HepG2 (cell line): ENCODE results near the gene MDP1. TPM values are rescaled to one million over a fixed set of nuclear protein-coding genes. Genes with fewer than 3 reads are reported as not detected.

Source experiments
- ASH2L ChIP-seq: fragments of 300-600, 200-600 bp; sonication (generic); IDR thresholded peaks from 2 replicates; pipeline ENCODE4 v1.7.0; 2017; ENCODE audit warnings: low read depth, mild to moderate bottlenecking, moderate library complexity, mixed read lengths, low read length; ENCODE audit not compliant: insufficient read length
- CREM ChIP-seq, 2 experiments: sonication (generic) in 1 of 2; formaldehyde crosslinking in 1 of 2; IDR thresholded peaks; 2 replicates each; pipeline versions ENCODE4 v1.4.0 to v1.6.1; 2016 to 2020; ENCODE audit warnings: antibody characterized with exemption in 1 of 2, mild to moderate bottlenecking in 1 of 2, missing genetic modification reagents in 1 of 2
- ERF ChIP-seq: IDR thresholded peaks from 2 replicates; pipeline ENCODE4 v1.6.1; 2018; ENCODE audit warnings: missing biosample characterization, missing genetic modification reagents
- HCFC1 ChIP-seq: fragments of 150-350 bp; IDR thresholded peaks from 2 replicates; pipeline ENCODE4 v1.6.1; 2014; ENCODE audit warnings: low read depth, low read length
- MBD4 ChIP-seq: IDR thresholded peaks from 2 replicates; pipeline ENCODE4 v1.6.1; 2012; ENCODE audit warnings: low read length, inconsistent platforms, borderline replicate concordance
- MIXL1 ChIP-seq: IDR thresholded peaks from 2 replicates; pipeline ENCODE4 v1.6.1; 2016
- NCOR1 ChIP-seq: fragments of 200-600 bp; sonication (generic); IDR thresholded peaks from 2 replicates; pipeline ENCODE4 v1.7.0; 2017; ENCODE audit warnings: antibody characterized with exemption, low read length, borderline replicate concordance
- NR1H2 ChIP-seq: sonication (generic); formaldehyde crosslinking; IDR thresholded peaks from 2 replicates; pipeline ENCODE4 v1.8.1; 2022; ENCODE audit warnings: low read depth, missing genetic modification reagents, borderline replicate concordance
- PCBP1 ChIP-seq: fragments of 200-400 bp; formaldehyde crosslinking; IDR thresholded peaks from 2 replicates; pipeline ENCODE4 v1.6.1; 2017; ENCODE audit warnings: mild to moderate bottlenecking, low read depth, low read length, borderline replicate concordance
- RBM22 ChIP-seq: fragments of 200-400 bp; formaldehyde crosslinking; optimal IDR thresholded peaks from 2 replicates; pipeline ENCODE3; 2017; ENCODE audit warnings: mild to moderate bottlenecking, low read length, moderate library complexity
- SNAPC2 ChIP-seq: sonication (generic); formaldehyde crosslinking; IDR thresholded peaks from 2 replicates; pipeline ENCODE4 v1.8.1; 2022; ENCODE audit warnings: mild to moderate bottlenecking, missing genetic modification reagents
- TAF15 ChIP-seq: fragments of 200-400 bp; formaldehyde crosslinking; IDR thresholded peaks from one replicate; pipeline ENCODE4 v1.6.1; 2018; ENCODE audit warnings: mild to moderate bottlenecking, low read depth, low read length; ENCODE audit not compliant: poor library complexity, severe bottlenecking
- ZFAT ChIP-seq: sonication (generic); formaldehyde crosslinking; conservative IDR thresholded peaks from 2 replicates; pipeline ENCODE4 v1.8.1; 2023; ENCODE audit warnings: missing genetic modification reagents, inconsistent platforms
- ZIK1 ChIP-seq: sonication (generic); formaldehyde crosslinking; IDR thresholded peaks from 2 replicates; pipeline ENCODE4 v1.5.0; 2020; ENCODE audit warnings: mild to moderate bottlenecking, low read depth, missing genetic modification reagents, borderline replicate concordance
- ZMYM2 ChIP-seq: sonication (generic); formaldehyde crosslinking; IDR thresholded peaks from 2 replicates; pipeline ENCODE4 v1.8.0; 2022; ENCODE audit warnings: mild to moderate bottlenecking, missing genetic modification reagents
- ZNF138 ChIP-seq: sonication (generic); formaldehyde crosslinking; IDR thresholded peaks from 2 replicates; pipeline ENCODE4 v1.5.0; 2020; ENCODE audit warnings: mild to moderate bottlenecking, low read depth, missing genetic modification reagents
- ZNF225 ChIP-seq: sonication (generic); formaldehyde crosslinking; IDR thresholded peaks from 2 replicates; pipeline ENCODE4 v1.4.0; 2020; ENCODE audit warnings: mild to moderate bottlenecking, missing genetic modification reagents
- ZNF234 ChIP-seq: sonication (generic); formaldehyde crosslinking; conservative IDR thresholded peaks from 2 replicates; pipeline ENCODE4 v1.5.1; 2020; ENCODE audit warnings: mild to moderate bottlenecking, missing genetic modification reagents
- ZNF577 ChIP-seq: sonication (generic); formaldehyde crosslinking; IDR thresholded peaks from 2 replicates; pipeline ENCODE4 v1.4.0; 2020; ENCODE audit warnings: mild to moderate bottlenecking, low read depth, missing genetic modification reagents, borderline replicate concordance
- ZNF777 ChIP-seq: sonication (generic); formaldehyde crosslinking; IDR thresholded peaks from 2 replicates; pipeline ENCODE4 v1.4.0; 2020; ENCODE audit warnings: missing genetic modification reagents
- polyA plus RNA-seq, 8 experiments: library from polyadenylated mRNA; depleted of rRNA in 3 of 8; stranded (reverse) in 7 of 8; unstranded in 1 of 8; fragments of >200 nt; fragmentation: Illumina TruSeq in 4 of 8; extraction: Trizol in 4 of 8; gene quantifications; 2 replicates each; pipeline versions ENCODE4 v1.2.1 to v1.2.3, GENCODE V29; 2011 to 2016; ENCODE audit warnings: low read depth in 4 of 8, missing spikeins in 1 of 8, mixed read lengths in 1 of 8; ENCODE audit not compliant: insufficient read depth in 1 of 8
- total RNA-seq, 5 experiments: library from RNA; depleted of rRNA; stranded (reverse); fragments of >200 nt; fragmentation: Illumina TruSeq; extraction: Trizol; gene quantifications; 2 replicates each; pipeline ENCODE4 v1.2.3, GENCODE V29; 2016; ENCODE audit warnings: low read depth in 1 of 5
- TF ChIP-seq, protein P1 (sequence below): IDR thresholded peaks from 2 replicates; pipeline ENCODE4 v1.6.1; 2016; ENCODE audit warnings: mild to moderate bottlenecking, missing biosample characterization, missing genetic modification reagents
- TF ChIP-seq, protein P2 (sequence below): IDR thresholded peaks from 2 replicates; pipeline ENCODE4 v1.6.1; 2012; ENCODE audit warnings: low read length, improper control_type of control experiment
- TF ChIP-seq, protein P3 (sequence below): sonication (generic); formaldehyde crosslinking; IDR thresholded peaks from 2 replicates; pipeline ENCODE4 v1.5.0; 2020; ENCODE audit warnings: mild to moderate bottlenecking, missing genetic modification reagents, moderate library complexity

MDP1 gene
- total and polyA plus RNA-seq, 2 of the 13 experiments (the other 11 are each of a cell fraction or from before 2014, with no cell fraction given): 44.1 to 48.7 TPM

DNA sequence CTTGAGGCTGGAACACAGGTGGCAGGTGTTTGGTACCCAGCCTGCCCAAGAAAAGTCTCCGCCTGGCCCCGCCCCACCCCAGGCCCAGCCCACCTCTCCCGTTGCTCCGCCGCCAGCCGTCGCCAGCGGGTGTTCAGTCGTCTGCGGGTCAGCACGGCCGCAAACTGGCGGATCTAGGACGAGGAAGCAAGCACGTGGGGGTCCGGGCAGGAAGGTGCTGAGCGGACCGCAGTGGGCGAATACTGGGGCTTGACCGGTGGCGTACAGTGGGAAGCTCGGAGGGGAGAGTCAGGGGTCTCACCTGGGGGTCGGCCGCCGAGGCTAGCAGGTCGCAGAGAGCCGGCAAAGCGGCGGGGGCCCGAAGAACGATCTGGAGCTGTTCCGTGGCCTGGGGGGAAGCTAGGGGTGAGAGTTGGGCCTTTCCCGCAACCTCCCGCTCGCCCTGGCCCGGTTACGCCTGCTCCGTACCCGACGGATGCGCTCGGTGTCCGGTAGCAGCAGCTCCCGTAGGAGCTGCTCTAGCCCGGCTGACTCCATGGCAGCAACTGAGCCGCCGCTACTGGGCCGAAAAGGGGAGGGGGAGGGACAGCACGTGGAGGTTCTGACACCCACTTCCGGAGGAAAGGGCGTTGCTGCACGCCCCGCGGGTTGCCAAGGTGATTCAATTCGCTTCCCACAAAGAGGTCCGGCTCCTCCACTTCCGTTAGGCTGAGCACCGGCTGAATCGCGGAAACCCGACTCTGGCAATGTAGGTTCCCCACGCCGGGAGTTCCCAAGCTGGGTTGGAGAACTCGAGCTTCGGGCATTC is 27.4 kb downstream of the MDP1 start, which contains the start of gene IPO4 (continued):
- TF ChIP-seq MIXL1 (CRISPR knock-in tag): peak; percentile 99
- peak; percentile 97; the same call in 1 of the 2 replicates for TF ChIP-seq CREM (IDR thresholded peaks at IDR 0.05)
- TF ChIP-seq CREM (CRISPR knock-in tag; IDR thresholded peaks at IDR 0.05): no peak; the same call in 1 of the 2 replicates
- TF ChIP-seq ZNF225 (CRISPR knock-in tag): peak; percentile 99
- peak; percentile 100 for TF ChIP-seq RBM22
- TF ChIP-seq ERF: peak; percentile 100
- TF ChIP-seq MBD4: no peak
- peak; percentile 99 for TF ChIP-seq TAF15
- TF ChIP-seq SNAPC2 (CRISPR knock-in tag): peak; percentile 99
- TF ChIP-seq, protein P1, sequence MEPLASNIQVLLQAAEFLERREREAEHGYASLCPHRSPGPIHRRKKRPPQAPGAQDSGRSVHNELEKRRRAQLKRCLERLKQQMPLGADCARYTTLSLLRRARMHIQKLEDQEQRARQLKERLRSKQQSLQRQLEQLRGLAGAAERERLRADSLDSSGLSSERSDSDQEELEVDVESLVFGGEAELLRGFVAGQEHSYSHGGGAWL (CRISPR knock-in tag): peak; percentile 100
- TF ChIP-seq ZMYM2: 0 out of 2 replicates have a peak, but pooled peaks have one; percentile 37
- TF ChIP-seq, protein P2, sequence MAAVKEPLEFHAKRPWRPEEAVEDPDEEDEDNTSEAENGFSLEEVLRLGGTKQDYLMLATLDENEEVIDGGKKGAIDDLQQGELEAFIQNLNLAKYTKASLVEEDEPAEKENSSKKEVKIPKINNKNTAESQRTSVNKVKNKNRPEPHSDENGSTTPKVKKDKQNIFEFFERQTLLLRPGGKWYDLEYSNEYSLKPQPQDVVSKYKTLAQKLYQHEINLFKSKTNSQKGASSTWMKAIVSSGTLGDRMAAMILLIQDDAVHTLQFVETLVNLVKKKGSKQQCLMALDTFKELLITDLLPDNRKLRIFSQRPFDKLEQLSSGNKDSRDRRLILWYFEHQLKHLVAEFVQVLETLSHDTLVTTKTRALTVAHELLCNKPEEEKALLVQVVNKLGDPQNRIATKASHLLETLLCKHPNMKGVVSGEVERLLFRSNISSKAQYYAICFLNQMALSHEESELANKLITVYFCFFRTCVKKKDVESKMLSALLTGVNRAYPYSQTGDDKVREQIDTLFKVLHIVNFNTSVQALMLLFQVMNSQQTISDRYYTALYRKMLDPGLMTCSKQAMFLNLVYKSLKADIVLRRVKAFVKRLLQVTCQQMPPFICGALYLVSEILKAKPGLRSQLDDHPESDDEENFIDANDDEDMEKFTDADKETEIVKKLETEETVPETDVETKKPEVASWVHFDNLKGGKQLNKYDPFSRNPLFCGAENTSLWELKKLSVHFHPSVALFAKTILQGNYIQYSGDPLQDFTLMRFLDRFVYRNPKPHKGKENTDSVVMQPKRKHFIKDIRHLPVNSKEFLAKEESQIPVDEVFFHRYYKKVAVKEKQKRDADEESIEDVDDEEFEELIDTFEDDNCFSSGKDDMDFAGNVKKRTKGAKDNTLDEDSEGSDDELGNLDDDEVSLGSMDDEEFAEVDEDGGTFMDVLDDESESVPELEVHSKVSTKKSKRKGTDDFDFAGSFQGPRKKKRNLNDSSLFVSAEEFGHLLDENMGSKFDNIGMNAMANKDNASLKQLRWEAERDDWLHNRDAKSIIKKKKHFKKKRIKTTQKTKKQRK: no peak
- TF ChIP-seq ZNF777 (CRISPR knock-in tag): peak; percentile 83
- TF ChIP-seq ZNF138 (CRISPR knock-in tag): peak; percentile 98
- peak; percentile 98; the same call in 1 of the 2 replicates for TF ChIP-seq ZNF577 (CRISPR knock-in tag)
- peak; percentile 99 for TF ChIP-seq PCBP1
- TF ChIP-seq, protein P3, sequence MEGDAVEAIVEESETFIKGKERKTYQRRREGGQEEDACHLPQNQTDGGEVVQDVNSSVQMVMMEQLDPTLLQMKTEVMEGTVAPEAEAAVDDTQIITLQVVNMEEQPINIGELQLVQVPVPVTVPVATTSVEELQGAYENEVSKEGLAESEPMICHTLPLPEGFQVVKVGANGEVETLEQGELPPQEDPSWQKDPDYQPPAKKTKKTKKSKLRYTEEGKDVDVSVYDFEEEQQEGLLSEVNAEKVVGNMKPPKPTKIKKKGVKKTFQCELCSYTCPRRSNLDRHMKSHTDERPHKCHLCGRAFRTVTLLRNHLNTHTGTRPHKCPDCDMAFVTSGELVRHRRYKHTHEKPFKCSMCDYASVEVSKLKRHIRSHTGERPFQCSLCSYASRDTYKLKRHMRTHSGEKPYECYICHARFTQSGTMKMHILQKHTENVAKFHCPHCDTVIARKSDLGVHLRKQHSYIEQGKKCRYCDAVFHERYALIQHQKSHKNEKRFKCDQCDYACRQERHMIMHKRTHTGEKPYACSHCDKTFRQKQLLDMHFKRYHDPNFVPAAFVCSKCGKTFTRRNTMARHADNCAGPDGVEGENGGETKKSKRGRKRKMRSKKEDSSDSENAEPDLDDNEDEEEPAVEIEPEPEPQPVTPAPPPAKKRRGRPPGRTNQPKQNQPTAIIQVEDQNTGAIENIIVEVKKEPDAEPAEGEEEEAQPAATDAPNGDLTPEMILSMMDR (CRISPR knock-in tag): peak; percentile 49
- TF ChIP-seq ZFAT (CRISPR knock-in tag): no peak
- TF ChIP-seq ZIK1 (CRISPR knock-in tag): peak; percentile 93; the same call in 1 of the 2 replicates
- TF ChIP-seq ASH2L: peak; percentile 100
- TF ChIP-seq ZNF234: peak; percentile 98
- peak; percentile 74; the same call in 1 of the 2 replicates for TF ChIP-seq NR1H2 (CRISPR knock-in tag)
- peak; percentile 94 for TF ChIP-seq NCOR1
- TF ChIP-seq HCFC1: peak; percentile 96
